GM15510 (cell line): ENCODE measurements around the gene NOP53.

ENCODE experiments used
- POLR2A ChIP-seq: IDR thresholded peaks from 3 replicates; pipeline ENCODE4 v1.6.1; 2011; ENCODE audit warnings: borderline replicate concordance; ENCODE audit not compliant: insufficient read length; ENCODE audit errors: extremely low read depth

The NOP53 gene

DNA sequence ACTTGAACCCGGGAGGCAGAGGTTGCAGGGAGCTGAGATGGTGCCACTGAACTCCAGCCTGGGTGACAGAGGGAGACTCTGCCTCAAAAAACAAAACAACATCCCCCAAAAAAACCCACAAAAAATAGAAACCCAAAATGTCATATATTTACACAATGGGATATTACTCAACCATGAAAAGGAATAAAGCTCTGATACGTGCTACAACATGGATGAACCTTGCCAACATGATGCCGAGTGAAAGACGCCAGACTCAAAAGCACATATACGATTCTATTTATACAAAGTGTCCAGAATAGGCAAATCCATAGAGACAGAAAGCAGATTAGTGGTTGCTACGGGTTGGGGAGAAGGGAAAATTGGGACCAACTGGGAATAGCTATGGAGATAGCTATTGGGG, 61.1 kb downstream of the NOP53 start:
- TF ChIP-seq POLR2A, result no peak
